Right atrium auricular region (tissue), 2 donors: Measurements from ENCODE around the gene OR14J1. TPM values are rescaled to one million over a fixed set of nuclear protein-coding genes. Genes with fewer than 3 reads are reported as not detected.
"Not testable (repeated sequence)": the region's sequence is repeated elsewhere in the genome, so short reads cannot be mapped to it uniquely, and the experiment has no call there.

ENCODE experiments used
- DNase-seq: peaks from one replicate; pipeline ENCODE4 v3.0.0-alpha.2; 2019; ENCODE audit warnings: low spot score
- H3K27ac ChIP-seq, 2 donors: fragments of 200-600 bp; sonication (generic); 1 replicate in 1 of 2; 2 replicates in 1 of 2; pipeline ENCODE4 v1.5.1; 2016 to 2019
- H3K27me3 ChIP-seq, 2 donors: fragments of 200-600 bp; sonication (generic); one replicate each; pipeline versions ENCODE4 v1.5.1 to v1.6.0; 2017 to 2019
- H3K36me3 ChIP-seq: fragments of 200-600 bp; sonication (generic); one replicate; pipeline ENCODE4 v1.5.1; 2016
- H3K4me1 ChIP-seq, 2 donors: fragments of 200-600 bp; sonication (generic); one replicate each; pipeline versions ENCODE4 v1.5.1 to v1.6.0; 2017 to 2019
- H3K4me3 ChIP-seq, 2 donors: fragments of 200-600 bp; sonication (generic); 1 replicate in 1 of 2; 2 replicates in 1 of 2; pipeline ENCODE4 v1.5.1; 2017 to 2019; ENCODE audit warnings: mild to moderate bottlenecking in 1 of 2, moderate library complexity in 1 of 2
- H3K9me3 ChIP-seq, 2 donors: fragments of 200-600 bp; sonication (generic); one replicate each; pipeline ENCODE4 v1.5.1; 2019
- total RNA-seq, 2 donors: library from RNA; depleted of rRNA; stranded (reverse); fragments of >200 nt; gene quantifications; one replicate each; pipeline ENCODE4 v1.1.0, GENCODE V29; 2016
- TF ChIP-seq, protein P1 (sequence below), 2 donors: fragments of 200-600 bp; sonication (generic); IDR thresholded peaks; one replicate each; pipeline ENCODE4 v1.5.1; 2019; ENCODE audit warnings: antibody characterized with exemption in 2 of 2

Gene OR14J1
- total RNA-seq, 2 donors from 2014 or later, result not detected

DNA sequence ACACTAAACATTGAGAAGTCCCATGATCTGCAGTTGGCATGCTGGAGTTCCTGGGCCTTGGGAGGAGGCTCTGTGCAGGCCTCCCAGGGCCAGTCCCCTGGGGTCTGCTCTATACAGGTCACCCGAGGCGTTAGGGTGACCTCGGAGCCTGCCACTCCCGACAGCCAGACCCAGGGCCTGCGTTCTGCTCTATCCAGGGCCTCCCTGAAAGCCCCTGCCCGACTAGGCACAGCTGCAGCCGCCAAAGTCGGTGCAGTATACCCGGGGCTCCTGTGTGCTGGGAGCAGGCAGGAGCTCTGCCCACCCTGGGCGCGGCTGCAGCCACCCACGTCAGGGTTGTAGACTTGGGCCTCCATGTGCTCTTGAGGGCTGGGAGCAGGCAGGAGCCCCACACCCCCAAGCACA is 6.3 kb upstream of the OR14J1 start:
- Histone ChIP-seq H3K9me3 (no peaks in the 10 kb centered on the region), H3K4me3 (no peak overlapping the region), H3K27ac (no peak overlapping the region), H3K4me1 (no peaks in the 10 kb centered on the region), H3K36me3 (no peaks in the 10 kb centered on the region), H3K27me3 (no peaks in the 10 kb centered on the region)
- TF ChIP-seq, protein P1, sequence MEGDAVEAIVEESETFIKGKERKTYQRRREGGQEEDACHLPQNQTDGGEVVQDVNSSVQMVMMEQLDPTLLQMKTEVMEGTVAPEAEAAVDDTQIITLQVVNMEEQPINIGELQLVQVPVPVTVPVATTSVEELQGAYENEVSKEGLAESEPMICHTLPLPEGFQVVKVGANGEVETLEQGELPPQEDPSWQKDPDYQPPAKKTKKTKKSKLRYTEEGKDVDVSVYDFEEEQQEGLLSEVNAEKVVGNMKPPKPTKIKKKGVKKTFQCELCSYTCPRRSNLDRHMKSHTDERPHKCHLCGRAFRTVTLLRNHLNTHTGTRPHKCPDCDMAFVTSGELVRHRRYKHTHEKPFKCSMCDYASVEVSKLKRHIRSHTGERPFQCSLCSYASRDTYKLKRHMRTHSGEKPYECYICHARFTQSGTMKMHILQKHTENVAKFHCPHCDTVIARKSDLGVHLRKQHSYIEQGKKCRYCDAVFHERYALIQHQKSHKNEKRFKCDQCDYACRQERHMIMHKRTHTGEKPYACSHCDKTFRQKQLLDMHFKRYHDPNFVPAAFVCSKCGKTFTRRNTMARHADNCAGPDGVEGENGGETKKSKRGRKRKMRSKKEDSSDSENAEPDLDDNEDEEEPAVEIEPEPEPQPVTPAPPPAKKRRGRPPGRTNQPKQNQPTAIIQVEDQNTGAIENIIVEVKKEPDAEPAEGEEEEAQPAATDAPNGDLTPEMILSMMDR (IDR thresholded peaks at IDR 0.05), result no peak
- no peak for DNase-seq

DNA sequence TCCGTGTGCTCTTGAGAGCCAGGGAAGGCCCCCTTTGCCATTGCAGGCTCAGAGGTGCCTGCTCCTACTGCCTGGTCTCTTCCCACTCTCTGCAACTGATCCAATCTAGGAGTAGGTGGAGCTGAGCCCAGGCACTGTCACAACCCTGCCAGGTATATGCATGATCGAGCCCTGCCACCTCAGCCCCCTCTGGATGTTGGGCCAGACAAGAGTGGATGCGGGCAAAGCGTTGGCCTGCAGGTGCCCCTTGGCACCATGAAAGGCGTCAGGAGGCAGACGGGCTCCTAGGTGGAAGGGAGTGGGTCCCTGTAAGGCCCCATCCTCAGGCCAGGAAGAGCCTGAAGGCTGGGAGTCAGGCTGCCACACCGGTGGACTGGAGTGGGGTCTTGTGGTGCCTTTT is 5.9 kb upstream of the OR14J1 start:
- no peaks in the 10 kb centered on the region for H3K36me3 ChIP-seq
- H3K4me1 ChIP-seq, result no peaks in the 10 kb centered on the region
- TF ChIP-seq, protein P1 (IDR thresholded peaks at IDR 0.05), result no peak
- H3K27me3 ChIP-seq, result no peaks in the 10 kb centered on the region
- H3K4me3 ChIP-seq, result no peak overlapping the region
- no peak overlapping the region for H3K27ac ChIP-seq
- no peaks in the 10 kb centered on the region for H3K9me3 ChIP-seq
- DNase-seq, result no peak

DNA sequence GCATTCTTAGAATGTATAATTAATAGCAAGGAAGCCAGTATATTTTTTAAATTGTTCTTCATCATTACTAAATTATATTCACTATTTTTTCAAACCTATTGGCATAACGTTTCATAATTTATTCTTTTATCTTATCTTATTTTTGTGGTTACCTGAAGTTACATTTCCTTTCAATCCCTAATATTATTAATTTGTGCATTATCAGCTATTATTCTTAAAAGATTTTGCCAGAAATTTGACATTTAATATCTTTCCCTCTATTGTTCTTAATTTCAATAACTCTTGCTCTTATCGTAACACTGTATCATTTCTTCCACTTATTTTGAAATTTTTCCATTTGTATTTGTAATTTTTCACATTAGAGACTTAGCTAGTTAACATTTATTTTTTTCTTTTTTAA is 18.4 kb downstream of the OR14J1 start:
- H3K27ac ChIP-seq, result no peak overlapping the region
- H3K36me3 ChIP-seq, result no peaks in the 10 kb centered on the region
- DNase-seq, result no peak
- TF ChIP-seq, protein P1 (IDR thresholded peaks at IDR 0.05), result no peak
- peaks cover 0 to 6% of the 10 kb centered on the region in 2 donors for H3K27me3 ChIP-seq
- no peaks in the 10 kb centered on the region for H3K9me3 ChIP-seq
- H3K4me1 ChIP-seq, result no peaks in the 10 kb centered on the region
- no peak overlapping the region for H3K4me3 ChIP-seq

DNA sequence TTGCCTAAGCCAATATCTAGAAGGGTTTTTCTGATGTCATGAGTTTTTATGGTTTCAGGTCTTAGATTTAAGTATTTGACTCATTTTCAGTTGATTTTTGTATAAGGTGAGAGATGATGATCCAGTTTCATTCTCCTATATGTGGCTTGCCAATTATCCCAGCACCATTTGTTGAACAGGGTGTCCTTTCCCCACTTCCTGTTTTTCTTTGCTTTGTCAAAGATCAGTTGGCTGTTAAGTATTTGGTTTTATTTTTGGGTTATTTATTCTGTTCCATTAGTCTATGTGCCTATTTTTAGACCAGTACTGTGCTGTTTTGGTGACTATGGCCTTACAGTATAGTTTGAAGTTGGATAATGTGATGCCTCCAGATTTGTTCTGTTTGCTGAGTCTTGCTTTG is 21.8 kb downstream of the OR14J1 start:
- not testable (repeated sequence) for H3K4me1 ChIP-seq, H3K36me3 ChIP-seq, H3K27ac ChIP-seq, H3K27me3 ChIP-seq, H3K4me3 ChIP-seq, H3K9me3 ChIP-seq, DNase-seq

DNA sequence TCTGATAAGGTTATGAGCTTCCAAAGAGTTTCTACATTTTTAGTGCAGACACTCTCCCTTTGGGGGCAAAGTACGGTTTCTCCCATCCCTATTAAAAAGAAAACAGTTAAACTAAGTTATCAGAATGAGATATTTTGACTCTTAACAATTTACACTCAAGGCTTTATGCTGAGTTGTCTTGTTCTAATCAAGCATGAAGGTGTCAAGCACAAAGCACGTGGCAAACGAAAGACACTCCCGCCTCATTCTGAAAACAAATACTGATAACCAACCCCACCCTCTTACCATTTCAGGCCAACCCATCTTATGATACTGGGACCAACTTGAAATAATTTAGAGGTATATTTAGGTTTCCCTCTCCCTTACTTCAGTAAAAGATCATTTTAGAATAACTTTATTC is 24.3 kb downstream of the OR14J1 start:
- no peak for DNase-seq
- TF ChIP-seq, protein P1 (IDR thresholded peaks at IDR 0.05), result no peak
- Histone ChIP-seq H3K36me3 (no peaks in the 10 kb centered on the region), H3K9me3 (no peaks in the 10 kb centered on the region), H3K4me3 (no peak overlapping the region), H3K4me1 (no peaks in the 10 kb centered on the region), H3K27me3 (peaks cover 0 to 6% of the 10 kb centered on the region in 2 donors), H3K27ac (no peak overlapping the region)

DNA sequence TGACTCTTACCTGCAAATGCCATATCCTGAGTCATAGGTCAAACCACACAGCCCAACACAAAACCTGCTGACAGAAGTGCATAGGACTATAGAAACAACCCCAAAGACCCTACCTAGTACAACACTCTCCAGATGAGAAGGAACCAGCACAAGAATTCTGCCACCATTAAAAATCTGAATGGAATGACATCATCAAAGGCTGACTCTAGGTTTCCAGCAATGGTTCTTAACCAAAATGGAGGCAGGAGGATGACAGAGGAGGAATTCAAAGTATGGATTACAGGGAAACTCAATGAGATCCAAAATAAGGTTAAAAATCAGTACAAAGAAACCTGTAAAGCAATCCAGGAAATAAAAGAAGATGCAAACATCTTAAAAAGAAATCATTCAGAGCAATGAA is 31.2 kb downstream of the OR14J1 start:
- H3K27me3 ChIP-seq, result no peaks in the 10 kb centered on the region
- H3K4me1 ChIP-seq, result no peaks in the 10 kb centered on the region
- TF ChIP-seq, protein P1 (IDR thresholded peaks at IDR 0.05), result no peak
- no peak overlapping the region for H3K4me3 ChIP-seq
- no peaks in the 10 kb centered on the region for H3K36me3 ChIP-seq
- DNase-seq, result no peak
- H3K9me3 ChIP-seq, result peaks cover 0 to 7% of the 10 kb centered on the region in 2 donors
- no peak overlapping the region for H3K27ac ChIP-seq
